ENCODE data around the gene STX7.

DNA sequence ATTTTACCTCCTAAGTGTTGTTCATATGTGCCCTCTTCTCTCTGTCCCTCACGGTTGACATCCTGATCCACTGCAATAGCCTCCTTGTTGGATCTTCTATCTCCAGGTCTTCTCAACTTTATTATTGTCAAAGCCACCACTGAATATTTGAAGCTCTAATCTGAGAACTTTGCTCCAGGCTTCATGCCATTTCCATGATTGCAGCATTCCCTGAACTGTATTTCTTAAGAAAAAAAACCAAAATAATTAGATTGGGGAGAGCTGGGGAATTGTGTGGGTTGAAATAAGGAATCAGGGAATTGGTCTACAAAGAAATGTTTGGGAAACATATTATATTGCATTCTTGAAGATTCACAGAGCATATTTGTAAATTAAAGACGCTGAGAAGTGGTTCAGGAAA lies 2.5 kb upstream of the STX7 start:
- TF ChIP-seq, protein P1, sequence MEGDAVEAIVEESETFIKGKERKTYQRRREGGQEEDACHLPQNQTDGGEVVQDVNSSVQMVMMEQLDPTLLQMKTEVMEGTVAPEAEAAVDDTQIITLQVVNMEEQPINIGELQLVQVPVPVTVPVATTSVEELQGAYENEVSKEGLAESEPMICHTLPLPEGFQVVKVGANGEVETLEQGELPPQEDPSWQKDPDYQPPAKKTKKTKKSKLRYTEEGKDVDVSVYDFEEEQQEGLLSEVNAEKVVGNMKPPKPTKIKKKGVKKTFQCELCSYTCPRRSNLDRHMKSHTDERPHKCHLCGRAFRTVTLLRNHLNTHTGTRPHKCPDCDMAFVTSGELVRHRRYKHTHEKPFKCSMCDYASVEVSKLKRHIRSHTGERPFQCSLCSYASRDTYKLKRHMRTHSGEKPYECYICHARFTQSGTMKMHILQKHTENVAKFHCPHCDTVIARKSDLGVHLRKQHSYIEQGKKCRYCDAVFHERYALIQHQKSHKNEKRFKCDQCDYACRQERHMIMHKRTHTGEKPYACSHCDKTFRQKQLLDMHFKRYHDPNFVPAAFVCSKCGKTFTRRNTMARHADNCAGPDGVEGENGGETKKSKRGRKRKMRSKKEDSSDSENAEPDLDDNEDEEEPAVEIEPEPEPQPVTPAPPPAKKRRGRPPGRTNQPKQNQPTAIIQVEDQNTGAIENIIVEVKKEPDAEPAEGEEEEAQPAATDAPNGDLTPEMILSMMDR (conservative IDR thresholded peaks at IDR 0.05 in 1 of 2, IDR thresholded peaks at IDR 0.05 in 1 of 2; ENCODE audit: extremely low read depth in 1 of 2, insufficient read depth in 1 of 2, low read depth in 1 of 2, low read length in 2 of 2): no peak
- no peak for TF ChIP-seq EZH2 (IDR thresholded peaks at IDR 0.05; ENCODE audit: borderline replicate concordance, low read length)
